Immature natural killer cell (primary cell): ENCODE measurements around the gene RAD23B. TPM values are rescaled to one million over a fixed set of nuclear protein-coding genes. Genes with fewer than 3 reads are reported as not detected.
A peak's percentile ranks its signal among the peaks of the same experiment; 100 is the strongest.

Source experiments
- DNase-seq, 3 donors: peaks; one replicate each; pipeline ENCODE4 v3.0.0; 2022; ENCODE audit warnings: mixed read lengths in 1 of 3
- H3K27ac Mint-ChIP-seq, 6 donors: one replicate each; pipeline ENCODE4 v1.8.0; 2020; ENCODE audit warnings: mixed read lengths in 6 of 6, mild to moderate bottlenecking in 5 of 6, inconsistent platforms in 4 of 6, moderate library complexity in 3 of 6
- H3K27me3 Mint-ChIP-seq, 3 donors: one replicate each; pipeline ENCODE4 v1.8.0; 2020 to 2021; ENCODE audit warnings: low read depth in 3 of 3, mild to moderate bottlenecking in 3 of 3, mixed read lengths in 3 of 3, moderate library complexity in 3 of 3, inconsistent platforms in 1 of 3
- H3K36me3 Mint-ChIP-seq, 3 donors: one replicate each; pipeline ENCODE4 v1.8.0; 2020; ENCODE audit warnings: mixed read lengths in 3 of 3, inconsistent platforms in 2 of 3, mild to moderate bottlenecking in 2 of 3
- H3K4me1 Mint-ChIP-seq, 2 donors: one replicate each; pipeline ENCODE4 v1.8.0; 2020; ENCODE audit warnings: inconsistent platforms in 2 of 2, mild to moderate bottlenecking in 2 of 2, mixed read lengths in 2 of 2, moderate library complexity in 1 of 2
- H3K4me3 Mint-ChIP-seq, 5 donors: one replicate each; pipeline ENCODE4 v1.8.0; 2020; ENCODE audit warnings: mild to moderate bottlenecking in 5 of 5, mixed read lengths in 5 of 5, inconsistent platforms in 3 of 5, moderate library complexity in 3 of 5
- H3K9me3 Mint-ChIP-seq, 6 donors: one replicate each; pipeline ENCODE4 v1.8.0; 2020; ENCODE audit warnings: mild to moderate bottlenecking in 6 of 6, mixed read lengths in 6 of 6, inconsistent platforms in 4 of 6, moderate library complexity in 3 of 6
- polyA plus RNA-seq, 3 donors: library from polyadenylated mRNA; unstranded; fragments of 300-500 nt; fragmentation: Illumina TruSeq; gene quantifications; one replicate each; pipeline ENCODE4 v1.2.3, GENCODE V29; 2021

The RAD23B gene
- 10 to 100 TPM; 16.9 to 31.7 (median 17.3) TPM for polyA plus RNA-seq

- H3K27ac Mint-ChIP-seq, result peak within 1 kb of the TSS; percentile 95 to 99 (median 98)
- peaks cover 11 to 15% (median 13%) of the 10 kb centered on the region in 3 donors for H3K27me3 Mint-ChIP-seq
- H3K4me3 Mint-ChIP-seq, result peak within 1 kb of the TSS; percentile 95 to 99 (median 99)
- H3K9me3 Mint-ChIP-seq, result no peaks in the 10 kb centered on the region
- H3K36me3 Mint-ChIP-seq, result no peaks in the 10 kb centered on the region
- peaks cover 43 to 52% of the 10 kb centered on the region in 2 donors for H3K4me1 Mint-ChIP-seq
- DNase-seq, result peak; percentile 99
These were observed at the start of gene RAD23B for GRCh38 chr9:107282759-107283622. Gene RAD23B, plus strand, starts transcription at chr9:107283279. Its CDS starts 351 bp downstream, at chr9:107283630.

- Mint-ChIP-seq H3K36me3 (no peaks in the 10 kb centered on the region), H3K27ac (no peak overlapping the region), H3K4me1 (no peaks in the 10 kb centered on the region), H3K9me3 (no peaks in the 10 kb centered on the region), H3K27me3 (peaks cover 1 to 6% (median 2%) of the 10 kb centered on the region in 3 donors), H3K4me3 (no peak overlapping the region)
- no peak for DNase-seq
These were observed 47.2 kb upstream of the RAD23B start for GRCh38 chr9:107235765-107236442.

GRCh38 chr9:107237873-107238272, 45.2 kb upstream of the RAD23B start:
- Mint-ChIP-seq H3K36me3 (no peaks in the 10 kb centered on the region), H3K9me3 (no peaks in the 10 kb centered on the region), H3K27me3 (peaks cover 0 to 2% (median 0%) of the 10 kb centered on the region in 3 donors), H3K4me3 (no peak overlapping the region), H3K4me1 (no peaks in the 10 kb centered on the region), H3K27ac (no peak overlapping the region)
- no peak for DNase-seq

GRCh38 chr9:107239474-107239873, 43.6 kb upstream of the RAD23B start:
- H3K27me3 Mint-ChIP-seq, result no peaks in the 10 kb centered on the region
- H3K36me3 Mint-ChIP-seq, result no peaks in the 10 kb centered on the region
- no peaks in the 10 kb centered on the region for H3K4me1 Mint-ChIP-seq
- H3K9me3 Mint-ChIP-seq, result no peaks in the 10 kb centered on the region
- no peak overlapping the region for H3K27ac Mint-ChIP-seq
- no peak overlapping the region for H3K4me3 Mint-ChIP-seq
- DNase-seq, result peak; percentile 20 to 28 (median 28)

GRCh38 chr9:107240260-107240659, 42.8 kb upstream of the RAD23B start:
- DNase-seq, result no peak
- no peaks in the 10 kb centered on the region for H3K27me3 Mint-ChIP-seq
- no peak overlapping the region for H3K27ac Mint-ChIP-seq
- H3K9me3 Mint-ChIP-seq, result no peaks in the 10 kb centered on the region
- no peaks in the 10 kb centered on the region for H3K36me3 Mint-ChIP-seq
- no peak overlapping the region for H3K4me3 Mint-ChIP-seq
- H3K4me1 Mint-ChIP-seq, result no peaks in the 10 kb centered on the region

- no peak for DNase-seq
- no peak overlapping the region for H3K27ac Mint-ChIP-seq
- H3K9me3 Mint-ChIP-seq, result no peaks in the 10 kb centered on the region
- no peaks in the 10 kb centered on the region for H3K27me3 Mint-ChIP-seq
- H3K36me3 Mint-ChIP-seq, result no peaks in the 10 kb centered on the region
- peaks cover 11 to 13% of the 10 kb centered on the region in 2 donors for H3K4me1 Mint-ChIP-seq
- H3K4me3 Mint-ChIP-seq, result no peak overlapping the region
These were observed 40.7 kb upstream of the RAD23B start for GRCh38 chr9:107242073-107243030.

- Mint-ChIP-seq H3K4me3 (no peak overlapping the region), H3K4me1 (peaks cover 11 to 13% of the 10 kb centered on the region in 2 donors), H3K27me3 (no peaks in the 10 kb centered on the region), H3K9me3 (no peaks in the 10 kb centered on the region), H3K36me3 (no peaks in the 10 kb centered on the region), H3K27ac (no peak overlapping the region)
- no peak for DNase-seq
These were observed 39.3 kb upstream of the RAD23B start for GRCh38 chr9:107243742-107244141.

- Mint-ChIP-seq H3K36me3 (no peaks in the 10 kb centered on the region), H3K9me3 (no peaks in the 10 kb centered on the region)
- peak in 2 of 3 donors; percentile 10 to 16 for DNase-seq
These were observed 36.5 kb upstream of the RAD23B start for GRCh38 chr9:107246259-107247254.

GRCh38 chr9:107248714-107249113, 34.4 kb upstream of the RAD23B start:
- no peaks in the 10 kb centered on the region for H3K36me3 Mint-ChIP-seq
- H3K27ac Mint-ChIP-seq, result no peak overlapping the region
- no peaks in the 10 kb centered on the region for H3K9me3 Mint-ChIP-seq
- H3K4me1 Mint-ChIP-seq, result peaks cover 11 to 13% of the 10 kb centered on the region in 2 donors
- peaks cover 1 to 6% (median 3%) of the 10 kb centered on the region in 3 donors for H3K27me3 Mint-ChIP-seq
- DNase-seq, result no peak
- no peak overlapping the region for H3K4me3 Mint-ChIP-seq

More at GRCh38 chr9:107246259-107247254, 36.5 kb upstream of the RAD23B start:
- Mint-ChIP-seq H3K27me3 (peaks cover 0 to 2% (median under 1%) of the 10 kb centered on the region in 3 donors), H3K4me3 (peak overlapping the region in 1 of 5 donors; percentile 14), H3K4me1 (peaks cover 11 to 13% of the 10 kb centered on the region in 2 donors), H3K27ac (peak overlapping the region in 4 of 6 donors; percentile 4 to 60 (median 49))

- no peak overlapping the region for H3K4me3 Mint-ChIP-seq
- H3K36me3 Mint-ChIP-seq, result no peaks in the 10 kb centered on the region
- no peak for DNase-seq
- peaks cover 11 to 13% of the 10 kb centered on the region in 2 donors for H3K4me1 Mint-ChIP-seq
- peaks cover 1 to 6% (median 3%) of the 10 kb centered on the region in 3 donors for H3K27me3 Mint-ChIP-seq
- H3K27ac Mint-ChIP-seq, result no peak overlapping the region
- H3K9me3 Mint-ChIP-seq, result no peaks in the 10 kb centered on the region
These were observed 33.9 kb upstream of the RAD23B start for GRCh38 chr9:107249131-107249533.

GRCh38 chr9:107249665-107250285, 33.3 kb upstream of the RAD23B start:
- peaks cover 11 to 13% of the 10 kb centered on the region in 2 donors for H3K4me1 Mint-ChIP-seq
- no peaks in the 10 kb centered on the region for H3K36me3 Mint-ChIP-seq
- H3K4me3 Mint-ChIP-seq, result no peak overlapping the region
- DNase-seq, result no peak
- H3K27me3 Mint-ChIP-seq, result peaks cover 1 to 6% (median 3%) of the 10 kb centered on the region in 3 donors
- no peaks in the 10 kb centered on the region for H3K9me3 Mint-ChIP-seq
- H3K27ac Mint-ChIP-seq, result no peak overlapping the region

GRCh38 chr9:107251756-107252322, 31.2 kb upstream of the RAD23B start:
- Mint-ChIP-seq H3K4me1 (peaks cover under 1 to 4% of the 10 kb centered on the region in 2 donors), H3K9me3 (no peaks in the 10 kb centered on the region), H3K27ac (no peak overlapping the region), H3K4me3 (no peak overlapping the region), H3K36me3 (no peaks in the 10 kb centered on the region), H3K27me3 (peaks cover 1 to 11% (median 3%) of the 10 kb centered on the region in 3 donors)
- no peak for DNase-seq
